SK-N-SH (cell line): ENCODE results near the gene GSTM4. TPM values are rescaled to one million over a fixed set of nuclear protein-coding genes. Genes with fewer than 3 reads are reported as not detected.

Experiments used
- CTCF ChIA-PET: fragments of 300-600, 350-600 bp; formaldehyde crosslinking; extraction: SDS; loops from one replicate; lab custom pipeline; 2021; lab: Yijun Ruan, JAX
- POLR2A ChIA-PET: fragments of 350-600 bp; sonication (Branson Sonifier 250); formaldehyde crosslinking; extraction: SDS; loops from one replicate; lab custom pipeline; 2020; ENCODE audit warnings: antibody characterized with exemption, inconsistent platforms; lab: Yijun Ruan, JAX
- DNase-seq: peaks from one replicate; pipeline ENCODE4 v3.0.0; 2012
- H2AFZ ChIP-seq: fragments of 200-600 bp; sonication (generic); 2 replicates; pipeline ENCODE4 v1.8.1; 2016; ENCODE audit warnings: antibody characterized with exemption, mild to moderate bottlenecking, low read depth
- H3F3A ChIP-seq: fragments of 200-600 bp; sonication (generic); replicated peaks from 2 replicates; pipeline ENCODE3; 2016; ENCODE audit warnings: antibody characterized with exemption, mild to moderate bottlenecking; ENCODE audit not compliant: insufficient read depth
- H3K27ac ChIP-seq, 2 experiments: fragments of 200-500 bp in 1 of 2; fragments of 200-600 bp in 1 of 2; sonication (Bioruptor generic) in 1 of 2; sonication (generic), shearing (Covaris generic) in 1 of 2; 2 replicates each; pipeline versions ENCODE4 v1.5.1 to v1.6.1; 2014 to 2016; ENCODE audit warnings: low read depth in 2 of 2, inconsistent platforms in 1 of 2, low read length in 1 of 2, mild to moderate bottlenecking in 1 of 2, mixed read lengths in 1 of 2
- H3K27me3 ChIP-seq: fragments of 200-600 bp; sonication (generic), shearing (Covaris generic); 2 replicates; pipeline ENCODE4 v1.6.1; 2016; ENCODE audit warnings: mixed run types; ENCODE audit not compliant: insufficient read depth
- H3K36me3 ChIP-seq, 2 experiments: fragments of 200-500 bp in 1 of 2; fragments of 200-600 bp in 1 of 2; sonication (Bioruptor generic) in 1 of 2; sonication (generic) in 1 of 2; replicated peaks in 1 of 2; 2 replicates each; pipeline versions ENCODE3 to v1.5.1; 2014 to 2016; ENCODE audit warnings: low read length in 1 of 2, mild to moderate bottlenecking in 1 of 2; ENCODE audit not compliant: insufficient read depth in 2 of 2, control insufficient read depth in 1 of 2
- H3K4me1 ChIP-seq, 2 experiments: fragments of 200-500 bp in 1 of 2; fragments of 200-600 bp in 1 of 2; sonication (Bioruptor generic) in 1 of 2; sonication (generic), shearing (Covaris generic) in 1 of 2; 2 replicates each; pipeline versions ENCODE4 v1.5.1 to v1.6.1; 2014 to 2016; ENCODE audit warnings: low read depth in 1 of 2, low read length in 1 of 2, mixed run types in 1 of 2; ENCODE audit not compliant: insufficient read depth in 2 of 2, control insufficient read depth in 1 of 2
- H3K4me2 ChIP-seq: fragments of 200-600 bp; sonication (generic), shearing (Covaris generic); 2 replicates; pipeline ENCODE4 v1.6.1; 2017; ENCODE audit warnings: mixed run types
- H3K4me3 ChIP-seq, 2 experiments: fragments of 200-500 bp in 1 of 2; fragments of 200-600 bp in 1 of 2; sonication (Bioruptor generic) in 1 of 2; sonication (generic), shearing (Covaris generic) in 1 of 2; 2 replicates each; pipeline versions ENCODE4 v1.5.1 to v1.8.1; 2014 to 2016; ENCODE audit warnings: low read depth in 2 of 2, inconsistent platforms in 1 of 2, low read length in 1 of 2, mild to moderate bottlenecking in 1 of 2, mixed read lengths in 1 of 2, moderate library complexity in 1 of 2
- H3K79me2 ChIP-seq: fragments of 200-600 bp; sonication (generic); 2 replicates; pipeline ENCODE4 v1.8.1; 2017; ENCODE audit warnings: mild to moderate bottlenecking; ENCODE audit not compliant: insufficient read depth
- H3K9ac ChIP-seq: fragments of 200-600 bp; sonication (generic); 2 replicates; pipeline ENCODE4 v1.6.1; 2017; ENCODE audit warnings: mixed run types
- H3K9me2 ChIP-seq: fragments of 200-600 bp; sonication (generic); 2 replicates; pipeline ENCODE4 v1.6.1; 2017; ENCODE audit warnings: mixed run types
- H3K9me3 ChIP-seq: fragments of 200-600 bp; sonication (generic); 2 replicates; pipeline ENCODE4 v1.6.1; 2017; ENCODE audit warnings: mixed run types, mild to moderate bottlenecking, moderate library complexity
- H4K20me1 ChIP-seq: fragments of 200-600 bp; sonication (generic); 2 replicates; pipeline ENCODE4 v1.6.1; 2017; ENCODE audit warnings: mild to moderate bottlenecking, mixed run types; ENCODE audit not compliant: insufficient read depth
- ELF1 ChIP-seq: IDR thresholded peaks from 2 replicates; pipeline ENCODE4 v1.4.0; 2012
- EZH2phosphoT487 ChIP-seq: fragments of 200-600 bp; sonication (generic); IDR thresholded peaks from 2 replicates; pipeline ENCODE4 v1.6.1; 2017; ENCODE audit warnings: low read depth, mixed run types, mild to moderate bottlenecking, antibody characterized with exemption, moderate library complexity, borderline replicate concordance
- FOSL2 ChIP-seq: IDR thresholded peaks from 2 replicates; pipeline ENCODE4 v1.4.0; 2012; ENCODE audit warnings: low read depth, mild to moderate bottlenecking, moderate library complexity, borderline replicate concordance
- FOXJ3 ChIP-seq: sonication (generic); formaldehyde crosslinking; IDR thresholded peaks from 2 replicates; pipeline ENCODE4 v1.5.1; 2020; ENCODE audit warnings: mild to moderate bottlenecking, missing genetic modification reagents
- IRF3 ChIP-seq: fragments of 150-350 bp; IDR thresholded peaks from 2 replicates; pipeline ENCODE4 v1.6.1; 2016; ENCODE audit warnings: mild to moderate bottlenecking, low read depth, low read length
- JUND ChIP-seq: IDR thresholded peaks from 2 replicates; pipeline ENCODE4 v1.4.0; 2012
- MXI1 ChIP-seq: IDR thresholded peaks from 2 replicates; pipeline ENCODE4 v1.6.1; 2012; ENCODE audit warnings: mild to moderate bottlenecking, low read depth, low read length, improper control_type of control experiment
- NFIC ChIP-seq: IDR thresholded peaks from 2 replicates; pipeline ENCODE4 v1.4.0; 2012; ENCODE audit warnings: borderline replicate concordance
- RCOR1 ChIP-seq: fragments of 150-350 bp; IDR thresholded peaks from 2 replicates; pipeline ENCODE4 v1.6.1; 2017; ENCODE audit warnings: antibody characterized with exemption, low read length
- SIN3A ChIP-seq: IDR thresholded peaks from 2 replicates; pipeline ENCODE4 v1.6.1; 2012; ENCODE audit warnings: low read depth, mild to moderate bottlenecking, low read length, moderate library complexity, borderline replicate concordance
- SMC3 ChIP-seq: IDR thresholded peaks from 2 replicates; pipeline ENCODE4 v1.6.1; 2012; ENCODE audit warnings: low read depth, low read length, improper control_type of control experiment
- TAF1 ChIP-seq: IDR thresholded peaks from 2 replicates; pipeline ENCODE4 v1.6.1; 2012; ENCODE audit warnings: low read depth, mild to moderate bottlenecking, low read length, moderate library complexity, borderline replicate concordance
- TCF12 ChIP-seq: IDR thresholded peaks from 2 replicates; pipeline ENCODE4 v1.4.0; 2012
- WGBS: methylation state at CpG from one replicate; pipeline ENCODE4 v1.1.6; 2017; ENCODE audit warnings: low lambda C conversion rate; 5-methylcytosine and 5-hydroxymethylcytosine counted together
- polyA plus RNA-seq, 3 experiments: library from polyadenylated mRNA; depleted of rRNA; stranded (reverse); fragments of >200 nt; gene quantifications; 2 replicates each; pipeline ENCODE4 v1.2.3, GENCODE V29; 2012
- TF ChIP-seq, protein P1 (sequence below): IDR thresholded peaks from 2 replicates; pipeline ENCODE4; 2012
- TF ChIP-seq, protein P2 (sequence below): IDR thresholded peaks from 2 replicates; pipeline ENCODE4 v1.4.0; 2012; ENCODE audit warnings: low read depth, borderline replicate concordance

GSTM4 gene
- polyA plus RNA-seq, 1 of the 3 experiments (the other 2 are of a cell fraction), result 34.2 TPM

GRCh38 chr1:109653306-109653705 lies 2.6 kb upstream of the GSTM4 start:
- ChIA-PET CTCF (interaction anchor here (1.1 to 11.4 kb wide), 4 partner anchors 15 to 163 kb away, joined by 4 to 297 read pairs (median 130); partner anchors contain the start of gene GPR61), POLR2A (no interaction called here)
- Histone ChIP-seq H3K4me3 (no peak overlapping the region), H3K36me3 (no peaks in the 10 kb centered on the region), H3K9me2 (no peaks in the 10 kb centered on the region), H3K4me2 (peak overlapping the region; percentile 1; the same call in 1 of the 2 replicates), H3K9me3 (no peaks in the 10 kb centered on the region), H3F3A (no peaks in the 10 kb centered on the region), H2AFZ (no peak overlapping the region), H3K9ac (no peak overlapping the region), H3K4me1 (peaks cover 15 to 30% of the 10 kb centered on the region in 2 experiments), H3K27ac (no peak overlapping the region), H3K27me3 (no peaks in the 10 kb centered on the region), H3K79me2 (no peaks in the 10 kb centered on the region), H4K20me1 (no peaks in the 10 kb centered on the region)
- no peak for DNase-seq
- 23% methylated on average over 2 of the region's 2 CpGs for WGBS
- TF ChIP-seq IRF3 (no peak), FOSL2 (peak; percentile 10; the same call in 1 of the 2 replicates), RCOR1 (no peak), SIN3A (no peak), SMC3 (no peak), ELF1 (no peak), NFIC (peak; percentile 37; the same call in 1 of the 2 replicates), TCF12 (peak; percentile 25; the same call in 1 of the 2 replicates)
- TF ChIP-seq, protein P1, sequence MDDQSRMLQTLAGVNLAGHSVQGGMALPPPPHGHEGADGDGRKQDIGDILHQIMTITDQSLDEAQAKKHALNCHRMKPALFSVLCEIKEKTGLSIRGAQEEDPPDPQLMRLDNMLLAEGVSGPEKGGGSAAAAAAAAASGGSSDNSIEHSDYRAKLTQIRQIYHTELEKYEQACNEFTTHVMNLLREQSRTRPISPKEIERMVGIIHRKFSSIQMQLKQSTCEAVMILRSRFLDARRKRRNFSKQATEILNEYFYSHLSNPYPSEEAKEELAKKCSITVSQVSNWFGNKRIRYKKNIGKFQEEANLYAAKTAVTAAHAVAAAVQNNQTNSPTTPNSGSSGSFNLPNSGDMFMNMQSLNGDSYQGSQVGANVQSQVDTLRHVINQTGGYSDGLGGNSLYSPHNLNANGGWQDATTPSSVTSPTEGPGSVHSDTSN, result peak; percentile 39; the same call in 1 of the 2 replicates
- TF ChIP-seq, protein P2, sequence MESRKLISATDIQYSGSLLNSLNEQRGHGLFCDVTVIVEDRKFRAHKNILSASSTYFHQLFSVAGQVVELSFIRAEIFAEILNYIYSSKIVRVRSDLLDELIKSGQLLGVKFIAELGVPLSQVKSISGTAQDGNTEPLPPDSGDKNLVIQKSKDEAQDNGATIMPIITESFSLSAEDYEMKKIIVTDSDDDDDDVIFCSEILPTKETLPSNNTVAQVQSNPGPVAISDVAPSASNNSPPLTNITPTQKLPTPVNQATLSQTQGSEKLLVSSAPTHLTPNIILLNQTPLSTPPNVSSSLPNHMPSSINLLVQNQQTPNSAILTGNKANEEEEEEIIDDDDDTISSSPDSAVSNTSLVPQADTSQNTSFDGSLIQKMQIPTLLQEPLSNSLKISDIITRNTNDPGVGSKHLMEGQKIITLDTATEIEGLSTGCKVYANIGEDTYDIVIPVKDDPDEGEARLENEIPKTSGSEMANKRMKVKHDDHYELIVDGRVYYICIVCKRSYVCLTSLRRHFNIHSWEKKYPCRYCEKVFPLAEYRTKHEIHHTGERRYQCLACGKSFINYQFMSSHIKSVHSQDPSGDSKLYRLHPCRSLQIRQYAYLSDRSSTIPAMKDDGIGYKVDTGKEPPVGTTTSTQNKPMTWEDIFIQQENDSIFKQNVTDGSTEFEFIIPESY, result no peak

DNA sequence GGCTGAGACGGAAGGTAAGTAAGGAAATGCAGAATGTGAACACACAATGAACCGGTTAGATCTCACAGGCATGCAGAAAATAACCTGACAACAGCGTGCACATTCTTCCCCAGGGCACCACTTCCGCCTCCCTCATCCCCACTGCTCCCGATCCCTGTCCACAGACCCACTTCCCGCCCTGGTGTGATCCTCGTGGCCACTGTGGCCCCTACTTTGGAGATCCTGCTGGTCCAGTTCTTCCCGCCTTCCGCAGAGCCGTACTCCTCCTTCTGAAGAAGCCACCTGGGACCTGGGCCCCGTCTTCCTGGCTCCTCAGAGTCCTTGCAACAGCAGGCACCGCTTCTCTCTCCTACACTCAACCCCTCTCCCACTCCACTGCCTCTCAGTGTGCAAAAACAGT lies 1.4 kb upstream of the GSTM4 start:
- Histone ChIP-seq H2AFZ (no peak overlapping the region), H3K4me3 (no peak overlapping the region), H3K9ac (no peak overlapping the region), H3K36me3 (peaks cover 0 to 4% of the 10 kb centered on the region in 2 experiments), H3K9me3 (no peaks in the 10 kb centered on the region), H3K27me3 (no peaks in the 10 kb centered on the region), H3K9me2 (no peaks in the 10 kb centered on the region), H3F3A (no peaks in the 10 kb centered on the region), H3K27ac (no peak overlapping the region), H3K4me1 (peaks cover 12 to 24% of the 10 kb centered on the region in 2 experiments), H4K20me1 (no peaks in the 10 kb centered on the region), H3K4me2 (no peak overlapping the region), H3K79me2 (no peaks in the 10 kb centered on the region)
- DNase-seq, result no peak
- CTCF ChIA-PET, result interaction anchor here (1.5 to 4.0 kb wide), 6 partner anchors 14 to 330 kb away, joined by 4 to 29 read pairs (median 14); partner anchors contain the start of gene AHCYL1
- POLR2A ChIA-PET, result interaction anchor here (3.3 kb wide), 1 partner anchor 106 kb away, joined by 13 read pairs; the partner anchor contains the start of gene GNAI3
- TF ChIP-seq MXI1 (no peak), SMC3 (no peak), FOXJ3 (CRISPR knock-in tag) (no peak), RCOR1 (no peak), EZH2phosphoT487 (no peak), TAF1 (no peak), JUND (no peak), SIN3A (no peak), NFIC (no peak)
- TF ChIP-seq, protein P2, result no peak
- WGBS, result 92% methylated on average over 12 of the region's 12 CpGs
